ENCODE measurements around the gene DMGDH. TPM values are rescaled to one million over a fixed set of nuclear protein-coding genes. Genes with fewer than 3 reads are reported as not detected.

DMGDH gene
- total and polyA plus RNA-seq, 4 donors: 28.9 to 130 (median 48.5) TPM

DNA sequence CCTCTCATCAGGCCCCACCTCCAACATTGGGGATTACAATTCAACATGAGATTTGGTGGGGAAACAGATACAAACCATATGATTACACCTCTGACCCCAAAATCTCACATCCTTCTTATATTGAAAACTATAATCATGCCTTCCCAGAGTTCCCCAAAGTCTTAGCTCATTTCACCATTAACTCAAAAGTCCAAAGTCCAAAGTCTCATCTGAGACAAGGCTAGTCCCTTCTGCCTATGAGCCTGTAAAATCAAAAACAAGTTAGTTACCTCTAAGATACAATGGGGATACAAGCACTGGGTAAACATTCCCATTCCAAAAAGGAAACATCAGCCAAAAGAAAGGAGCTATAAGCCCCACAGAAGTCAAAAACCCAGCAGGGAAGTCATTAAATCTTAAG lies 57.6 kb downstream of the DMGDH start:
- no peaks in the 10 kb centered on the region for H3K27me3 ChIP-seq (ENCODE audit: control insufficient read depth in 4 of 4, insufficient read depth in 4 of 4, low read length in 3 of 4)
- H3K9me3 ChIP-seq (ENCODE audit: control insufficient read depth in 4 of 4, low read length in 3 of 4): no peaks in the 10 kb centered on the region
- H3K4me1 ChIP-seq (ENCODE audit: control insufficient read depth in 4 of 4, insufficient read depth in 4 of 4, low read length in 3 of 4): peaks cover 0 to 4% (median under 1%) of the 10 kb centered on the region in 4 donors
- H3K4me3 ChIP-seq (ENCODE audit: low read depth in 1 of 3, low read length in 3 of 3): no peak overlapping the region
- TF ChIP-seq HNF4A (conservative IDR thresholded peaks at IDR 0.05) (peak; percentile 53 to 78), JUND (IDR thresholded peaks at IDR 0.05) (no peak)
- no peaks in the 10 kb centered on the region for H3K36me3 ChIP-seq (ENCODE audit: control insufficient read depth in 4 of 4, insufficient read depth in 3 of 4, low read depth in 1 of 4, low read length in 3 of 4)
- no peak for DNase-seq (ENCODE audit: low spot score)
- H3K9ac ChIP-seq (ENCODE audit: low read depth in 1 of 2, low read length in 2 of 2): no peak overlapping the region
- H3K27ac ChIP-seq (ENCODE audit: low read depth in 1 of 2, low read length in 2 of 2): no peak overlapping the region

DNA sequence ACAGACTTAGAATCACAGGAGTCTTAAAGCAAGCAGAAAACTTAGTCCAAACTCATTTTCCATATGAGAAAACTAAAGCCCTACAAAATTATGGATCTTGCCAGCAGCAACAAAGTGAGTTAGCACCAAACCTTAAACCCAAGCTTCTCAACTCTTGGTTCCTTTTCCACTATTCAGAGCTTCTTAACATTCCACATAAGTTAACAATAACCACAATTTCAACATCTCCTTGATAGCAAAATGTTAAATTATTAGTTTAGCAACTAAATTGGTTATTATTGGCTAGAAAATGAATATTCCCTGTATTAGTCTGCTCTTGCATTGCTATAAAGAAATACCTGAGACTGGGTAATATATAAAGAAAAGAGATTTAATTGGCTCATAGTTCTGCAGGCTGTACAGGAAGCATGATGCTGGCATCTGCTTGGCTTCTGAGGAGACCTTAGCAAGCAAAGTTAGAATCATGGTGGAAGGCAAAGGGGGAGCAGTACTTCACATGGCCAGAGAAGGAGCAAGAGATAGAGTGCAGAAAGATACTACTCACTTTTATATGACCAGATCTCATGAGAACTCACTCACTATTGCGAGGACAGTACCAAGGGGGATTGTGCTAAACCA lies 58.1 kb downstream of the DMGDH start:
- peaks cover 0 to 4% (median under 1%) of the 10 kb centered on the region in 4 donors for H3K4me1 ChIP-seq (ENCODE audit: control insufficient read depth in 4 of 4, insufficient read depth in 4 of 4, low read length in 3 of 4)
- no peaks in the 10 kb centered on the region for H3K9me3 ChIP-seq (ENCODE audit: control insufficient read depth in 4 of 4, low read length in 3 of 4)
- 96% methylated on average over 1 of the region's 1 CpG for WGBS
- no peak overlapping the region for H3K9ac ChIP-seq (ENCODE audit: low read depth in 1 of 2, low read length in 2 of 2)
- no peaks in the 10 kb centered on the region for H3K36me3 ChIP-seq (ENCODE audit: control insufficient read depth in 4 of 4, insufficient read depth in 3 of 4, low read depth in 1 of 4, low read length in 3 of 4)
- DNase-seq (ENCODE audit: low spot score): no peak
- H3K27me3 ChIP-seq (ENCODE audit: control insufficient read depth in 4 of 4, insufficient read depth in 4 of 4, low read length in 3 of 4): no peaks in the 10 kb centered on the region
- no peak overlapping the region for H3K4me3 ChIP-seq (ENCODE audit: low read depth in 1 of 3, low read length in 3 of 3)
- TF ChIP-seq, protein P1, sequence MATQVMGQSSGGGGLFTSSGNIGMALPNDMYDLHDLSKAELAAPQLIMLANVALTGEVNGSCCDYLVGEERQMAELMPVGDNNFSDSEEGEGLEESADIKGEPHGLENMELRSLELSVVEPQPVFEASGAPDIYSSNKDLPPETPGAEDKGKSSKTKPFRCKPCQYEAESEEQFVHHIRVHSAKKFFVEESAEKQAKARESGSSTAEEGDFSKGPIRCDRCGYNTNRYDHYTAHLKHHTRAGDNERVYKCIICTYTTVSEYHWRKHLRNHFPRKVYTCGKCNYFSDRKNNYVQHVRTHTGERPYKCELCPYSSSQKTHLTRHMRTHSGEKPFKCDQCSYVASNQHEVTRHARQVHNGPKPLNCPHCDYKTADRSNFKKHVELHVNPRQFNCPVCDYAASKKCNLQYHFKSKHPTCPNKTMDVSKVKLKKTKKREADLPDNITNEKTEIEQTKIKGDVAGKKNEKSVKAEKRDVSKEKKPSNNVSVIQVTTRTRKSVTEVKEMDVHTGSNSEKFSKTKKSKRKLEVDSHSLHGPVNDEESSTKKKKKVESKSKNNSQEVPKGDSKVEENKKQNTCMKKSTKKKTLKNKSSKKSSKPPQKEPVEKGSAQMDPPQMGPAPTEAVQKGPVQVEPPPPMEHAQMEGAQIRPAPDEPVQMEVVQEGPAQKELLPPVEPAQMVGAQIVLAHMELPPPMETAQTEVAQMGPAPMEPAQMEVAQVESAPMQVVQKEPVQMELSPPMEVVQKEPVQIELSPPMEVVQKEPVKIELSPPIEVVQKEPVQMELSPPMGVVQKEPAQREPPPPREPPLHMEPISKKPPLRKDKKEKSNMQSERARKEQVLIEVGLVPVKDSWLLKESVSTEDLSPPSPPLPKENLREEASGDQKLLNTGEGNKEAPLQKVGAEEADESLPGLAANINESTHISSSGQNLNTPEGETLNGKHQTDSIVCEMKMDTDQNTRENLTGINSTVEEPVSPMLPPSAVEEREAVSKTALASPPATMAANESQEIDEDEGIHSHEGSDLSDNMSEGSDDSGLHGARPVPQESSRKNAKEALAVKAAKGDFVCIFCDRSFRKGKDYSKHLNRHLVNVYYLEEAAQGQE (IDR thresholded peaks at IDR 0.05): no peak
- TF ChIP-seq CTCF (IDR thresholded peaks at IDR 0.05; ENCODE audit: low read depth, low read length, missing input control): peak; percentile 11
- H3K27ac ChIP-seq (ENCODE audit: low read depth in 1 of 2, low read length in 2 of 2): no peak overlapping the region

DNA sequence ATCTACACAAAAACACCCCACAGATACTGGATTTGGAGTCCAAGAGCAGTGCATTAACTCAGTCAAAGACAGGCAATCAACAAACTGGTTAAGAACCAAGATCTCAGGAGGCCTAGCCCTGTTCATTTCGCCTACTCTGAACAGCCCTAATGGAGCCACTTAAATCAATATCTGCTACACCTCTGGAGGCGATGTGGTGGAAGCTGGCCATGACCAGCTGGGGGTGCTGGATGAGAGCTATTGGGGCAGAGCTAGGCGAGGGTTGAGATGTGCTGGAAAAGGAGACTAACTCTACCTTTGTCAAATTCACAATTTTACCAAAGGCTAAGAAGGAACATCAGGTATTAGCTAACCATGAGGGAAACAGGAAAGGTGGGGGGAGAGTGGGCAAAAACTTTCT lies 61.1 kb downstream of the DMGDH start:
- Histone ChIP-seq H3K4me3 (ENCODE audit: low read depth in 1 of 3, low read length in 3 of 3) (no peak overlapping the region), H3K27ac (ENCODE audit: low read depth in 1 of 2, low read length in 2 of 2) (no peak overlapping the region), H3K9me3 (ENCODE audit: control insufficient read depth in 4 of 4, low read length in 3 of 4) (no peaks in the 10 kb centered on the region), H3K27me3 (ENCODE audit: control insufficient read depth in 4 of 4, insufficient read depth in 4 of 4, low read length in 3 of 4) (no peaks in the 10 kb centered on the region), H3K4me1 (ENCODE audit: control insufficient read depth in 4 of 4, insufficient read depth in 4 of 4, low read length in 3 of 4) (peaks cover 0 to 2% (median 0%) of the 10 kb centered on the region in 4 donors), H3K9ac (ENCODE audit: low read depth in 1 of 2, low read length in 2 of 2) (no peak overlapping the region), H3K36me3 (ENCODE audit: control insufficient read depth in 4 of 4, insufficient read depth in 3 of 4, low read depth in 1 of 4, low read length in 3 of 4) (no peaks in the 10 kb centered on the region)
- TF ChIP-seq JUND (IDR thresholded peaks at IDR 0.05) (no peak), RAD21 (IDR thresholded peaks at IDR 0.05) (no peak), FOXA1 (IDR thresholded peaks at IDR 0.05) (no peak), FOXA2 (IDR thresholded peaks at IDR 0.05) (no peak), RXRA (IDR thresholded peaks at IDR 0.05) (no peak), HNF4A (conservative IDR thresholded peaks at IDR 0.05) (no peak), TAF1 (conservative IDR thresholded peaks at IDR 0.05) (no peak), NR2F2 (IDR thresholded peaks at IDR 0.05) (no peak), ZBTB33 (IDR thresholded peaks at IDR 0.05) (no peak), CTCF (IDR thresholded peaks at IDR 0.05; ENCODE audit: low read depth, low read length, missing input control) (no peak)
- TF ChIP-seq, protein P1 (IDR thresholded peaks at IDR 0.05): no peak
- TF ChIP-seq, protein P2, sequence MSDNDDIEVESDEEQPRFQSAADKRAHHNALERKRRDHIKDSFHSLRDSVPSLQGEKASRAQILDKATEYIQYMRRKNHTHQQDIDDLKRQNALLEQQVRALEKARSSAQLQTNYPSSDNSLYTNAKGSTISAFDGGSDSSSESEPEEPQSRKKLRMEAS (IDR thresholded peaks at IDR 0.05): no peak
- DNase-seq (ENCODE audit: low spot score): no peak
- 91% methylated on average over 3 of the region's 3 CpGs for WGBS
